Measurements from ENCODE around the gene ZNF385B.

- no peak for TF ChIP-seq CTCF (IDR thresholded peaks at IDR 0.05 in 4 of 5, conservative IDR thresholded peaks at IDR 0.05 in 1 of 5)
- no peak for TF ChIP-seq POLR2A (IDR thresholded peaks at IDR 0.05)
These were observed 21.7 kb upstream of the ZNF385B start for GRCh38 chr2:179882851-179883806.
